Mesodermal cell (in vitro differentiated cells): ENCODE results near the gene ROR2.
A peak's percentile ranks its signal among the peaks of the same experiment; 100 is the strongest.
"Not testable (repeated sequence)": the region's sequence is repeated elsewhere in the genome, so short reads cannot be mapped to it uniquely, and the experiment has no call there.

Experiments
- H3K27ac ChIP-seq: 2 replicates; pipeline ENCODE4 v1.7.0; 2013; ENCODE audit warnings: mild to moderate bottlenecking, low read depth, low read length, moderate library complexity; ENCODE audit not compliant: severe bottlenecking
- H3K36me3 ChIP-seq: 2 replicates; pipeline ENCODE4 v1.7.1; 2013; ENCODE audit warnings: mild to moderate bottlenecking, low read length, moderate library complexity; ENCODE audit not compliant: control insufficient read depth, insufficient read depth
- H3K4me1 ChIP-seq: one replicate; pipeline ENCODE4 v1.7.1; 2013; ENCODE audit warnings: mild to moderate bottlenecking, low read length; ENCODE audit not compliant: insufficient read depth, control insufficient read depth, poor library complexity, severe bottlenecking
- H3K4me3 ChIP-seq: 2 replicates; pipeline ENCODE4 v1.7.0; 2013; ENCODE audit warnings: low read length, control low read depth, mild to moderate bottlenecking; ENCODE audit not compliant: insufficient read depth, poor library complexity, severe bottlenecking; ENCODE audit errors: extremely low read depth
- H3K9me3 ChIP-seq: 2 replicates; pipeline ENCODE4 v1.7.1; 2013; ENCODE audit warnings: mild to moderate bottlenecking, low read length, moderate library complexity; ENCODE audit not compliant: control insufficient read depth
- WGBS, 2 experiments: methylation state at CpG; one replicate each; pipeline ENCODE4 v1.1.5; 2013; ENCODE audit warnings: missing lambda C conversion rate in 2 of 2; ENCODE audit not compliant: insufficient coverage in 2 of 2; 5-methylcytosine and 5-hydroxymethylcytosine counted together

Gene ROR2

DNA sequence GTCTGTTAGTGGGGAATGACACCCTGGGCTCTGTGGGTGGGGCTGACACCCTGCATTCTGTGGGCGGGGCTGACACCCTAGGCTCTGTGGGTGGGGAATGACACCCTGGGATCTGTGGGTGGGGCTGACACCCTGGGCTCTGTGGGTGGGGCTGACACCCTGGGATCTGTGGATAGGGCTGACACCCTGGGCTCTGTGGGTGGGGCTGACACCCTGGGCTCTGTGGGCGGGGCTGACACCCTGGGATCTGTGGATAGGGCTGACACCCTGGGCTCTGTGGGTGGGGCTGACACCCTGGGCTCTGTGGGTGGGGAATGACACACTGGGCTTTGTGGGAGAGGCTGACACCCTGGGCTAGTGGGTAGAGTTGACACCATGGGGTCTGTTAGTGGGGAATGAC lies 152.5 kb downstream of the ROR2 start:
- H3K36me3 ChIP-seq, H3K4me1 ChIP-seq, H3K9me3 ChIP-seq, H3K27ac ChIP-seq, H3K4me3 ChIP-seq: not testable (repeated sequence)
- WGBS, 2 experiments = no CpG with 5 or more reads among the region's 2 CpGs

GRCh38 chr9:91796516-91796915 lies 153.5 kb downstream of the ROR2 start:
- 86% methylated on average over 2 of the region's 4 CpGs; no CpG with 5 or more reads in 1 of the 2 experiments for WGBS, 2 experiments
- peak overlapping the region; percentile 66 for H3K27ac ChIP-seq
- H3K4me3 ChIP-seq, H3K36me3 ChIP-seq, H3K9me3 ChIP-seq, H3K4me1 ChIP-seq: not testable (repeated sequence)

DNA sequence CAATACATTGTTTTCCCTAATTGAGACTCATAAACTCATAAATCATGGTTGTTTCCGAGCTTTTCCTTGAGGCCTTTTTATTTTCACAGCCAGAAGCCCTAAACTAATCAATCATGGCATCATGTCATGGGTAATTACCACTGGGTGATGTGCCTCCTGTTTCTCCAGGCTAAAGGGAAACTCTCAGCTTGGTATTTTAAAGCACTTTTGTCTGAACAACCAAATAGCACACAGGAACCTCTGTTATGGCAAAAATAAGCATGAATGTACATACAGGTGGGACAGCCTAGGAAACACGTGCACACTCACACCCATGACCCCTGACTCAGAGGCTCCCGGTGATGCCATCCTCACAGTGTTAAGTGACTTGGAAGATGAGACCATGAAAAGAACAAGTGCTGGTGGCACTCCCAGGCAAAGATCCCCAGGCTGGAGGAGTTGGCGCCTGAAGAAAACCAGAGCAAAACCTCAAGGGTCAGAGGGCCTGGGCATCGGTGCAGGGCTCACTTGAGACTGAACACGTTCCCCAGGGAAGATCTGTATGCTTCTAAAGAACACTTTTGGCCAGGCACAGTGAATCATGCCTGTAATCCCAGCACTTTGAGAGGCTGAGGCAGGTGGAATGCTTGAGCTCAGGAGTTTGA lies 154.3 kb downstream of the ROR2 start:
- no peak overlapping the region for H3K4me3 ChIP-seq
- no peaks in the 10 kb centered on the region for H3K36me3 ChIP-seq
- WGBS, 2 experiments = 77 to 78% methylated on average over 4 of the region's 6 CpGs
- H3K4me1 ChIP-seq = no peaks in the 10 kb centered on the region
- no peaks in the 10 kb centered on the region for H3K9me3 ChIP-seq
- H3K27ac ChIP-seq = peak overlapping the region; percentile 66

DNA sequence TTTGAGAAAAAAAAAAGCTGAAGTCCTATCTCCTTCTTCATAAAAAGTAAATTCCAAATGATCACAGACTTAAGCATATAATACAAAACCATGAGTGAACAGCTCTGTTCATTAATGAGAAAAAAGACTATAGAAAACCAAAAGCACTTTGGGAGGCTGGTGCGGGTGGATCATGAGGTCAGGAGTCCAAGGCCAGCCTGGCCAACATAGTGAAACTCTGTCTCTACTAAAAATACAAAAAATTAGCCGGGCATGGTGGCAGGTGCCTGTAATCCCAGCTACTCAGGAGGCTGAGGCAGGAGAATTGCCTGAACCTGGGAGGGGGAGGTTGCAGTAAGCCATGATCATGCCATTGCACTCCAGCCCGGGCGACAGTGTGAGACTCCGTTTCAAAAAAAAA lies 156.7 kb downstream of the ROR2 start:
- no CpG with 5 or more reads among the region's 5 CpGs for WGBS, 2 experiments
- H3K36me3 ChIP-seq, H3K4me1 ChIP-seq, H3K27ac ChIP-seq, H3K9me3 ChIP-seq, H3K4me3 ChIP-seq: not testable (repeated sequence)

- Histone ChIP-seq H3K4me1 (no peaks in the 10 kb centered on the region), H3K27ac (no peak overlapping the region), H3K4me3 (no peak overlapping the region), H3K36me3 (no peaks in the 10 kb centered on the region), H3K9me3 (no peaks in the 10 kb centered on the region)
- 83% methylated on average over 1 of the region's 4 CpGs; no CpG with 5 or more reads in 1 of the 2 experiments for WGBS, 2 experiments
Measured at GRCh38 chr9:91790917-91791316, 159.1 kb downstream of the ROR2 start.

- no CpG with 5 or more reads among the region's 3 CpGs for WGBS, 2 experiments
- no peaks in the 10 kb centered on the region for H3K36me3 ChIP-seq
- no peak overlapping the region for H3K27ac ChIP-seq
- H3K4me3 ChIP-seq = no peak overlapping the region
- H3K9me3 ChIP-seq = no peaks in the 10 kb centered on the region
- no peaks in the 10 kb centered on the region for H3K4me1 ChIP-seq
Measured at GRCh38 chr9:91789941-91790340, 160.1 kb downstream of the ROR2 start.

- Histone ChIP-seq H3K36me3 (no peaks in the 10 kb centered on the region), H3K4me1 (no peaks in the 10 kb centered on the region)
Measured at GRCh38 chr9:91787931-91788330, 162.1 kb downstream of the ROR2 start.

DNA sequence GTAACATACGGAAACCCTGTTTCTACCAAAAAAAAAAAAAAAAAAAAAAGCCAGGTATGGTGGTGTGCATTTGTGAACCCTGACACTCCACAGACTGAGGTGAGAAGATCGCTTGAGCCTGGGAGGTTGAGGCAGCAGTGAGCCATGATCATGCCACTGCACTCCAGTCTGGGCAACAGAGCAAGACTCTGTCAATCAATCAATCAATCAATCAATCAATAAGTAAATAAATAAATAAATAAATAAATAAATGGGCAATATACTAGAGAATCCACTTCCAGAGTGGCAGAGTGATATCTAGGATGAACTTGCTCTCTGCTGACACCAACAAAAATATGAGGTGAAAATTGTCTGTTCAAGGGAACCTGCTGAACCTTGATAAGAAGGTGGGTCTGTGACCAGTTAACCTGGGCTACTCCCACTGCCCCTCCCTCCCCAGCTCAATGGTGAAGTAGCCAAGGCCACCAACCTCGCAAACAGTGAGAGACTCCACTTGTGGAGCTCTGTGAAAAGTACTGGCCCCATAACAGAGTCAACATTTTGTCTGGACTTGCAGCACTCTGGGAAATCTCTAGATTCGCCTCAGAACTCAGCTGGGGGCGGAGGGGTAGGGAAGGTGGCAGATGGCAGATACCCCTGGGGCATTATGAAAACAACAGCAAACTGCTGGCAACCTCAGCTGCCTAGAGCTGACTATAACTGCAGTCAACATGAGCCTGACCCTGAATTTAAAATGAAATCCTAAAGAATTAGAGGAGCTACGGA lies 163.7 kb downstream of the ROR2 start:
- Histone ChIP-seq H3K4me3 (no peak overlapping the region), H3K27ac (no peak overlapping the region), H3K36me3 (no peaks in the 10 kb centered on the region), H3K9me3 (no peaks in the 10 kb centered on the region), H3K4me1 (no peaks in the 10 kb centered on the region)
- WGBS, 2 experiments = 86 to 97% methylated on average over 4 of the region's 6 CpGs

More at GRCh38 chr9:91787931-91788330, 162.1 kb downstream of the ROR2 start:
- no peak overlapping the region for H3K27ac ChIP-seq
- H3K4me3 ChIP-seq = no peak overlapping the region
- no peaks in the 10 kb centered on the region for H3K9me3 ChIP-seq

GRCh38 chr9:91785447-91785842 lies 164.6 kb downstream of the ROR2 start:
- no peaks in the 10 kb centered on the region for H3K9me3 ChIP-seq
- no peaks in the 10 kb centered on the region for H3K36me3 ChIP-seq
- no peaks in the 10 kb centered on the region for H3K4me1 ChIP-seq
- no peak overlapping the region for H3K4me3 ChIP-seq
- H3K27ac ChIP-seq = no peak overlapping the region
- WGBS, 2 experiments = 91 to 98% methylated on average over 4 to 5 of the region's 5 CpGs

- no peaks in the 10 kb centered on the region for H3K36me3 ChIP-seq
- no peak overlapping the region for H3K27ac ChIP-seq
- no peak overlapping the region for H3K4me3 ChIP-seq
- H3K9me3 ChIP-seq = no peaks in the 10 kb centered on the region
- WGBS, 2 experiments = 88 to 92% methylated on average over 5 to 6 of the region's 6 CpGs
- no peaks in the 10 kb centered on the region for H3K4me1 ChIP-seq
Measured at GRCh38 chr9:91784673-91785446, 165.2 kb downstream of the ROR2 start.
